DMS 273 (cell line): ENCODE data around the gene FMNL2.
"Not testable (repeated sequence)": the region's sequence is repeated elsewhere in the genome, so short reads cannot be mapped to it uniquely, and the experiment has no call there.

Experiments
- DNase-seq: peaks from one replicate; lab custom pipeline; 2025; ENCODE audit not compliant: unreplicated experiment; lab: John Stamatoyannopoulos, UW

Gene FMNL2

GRCh38 chr2:152372438-152372984 is 37.5 kb downstream of the FMNL2 start:
- DNase-seq: peak; percentile 31

GRCh38 chr2:152375174-152375573 is 40.2 kb downstream of the FMNL2 start:
- no peak for DNase-seq

- no peak for DNase-seq
Measured at GRCh38 chr2:152376385-152376784, 41.4 kb downstream of the FMNL2 start.

GRCh38 chr2:152376968-152377367 is 42.0 kb downstream of the FMNL2 start:
- DNase-seq: no peak

- DNase-seq: no peak
Measured at GRCh38 chr2:152379089-152379488, 44.1 kb downstream of the FMNL2 start.

GRCh38 chr2:152380261-152381055 is 45.5 kb downstream of the FMNL2 start:
- DNase-seq: no peak

GRCh38 chr2:152383702-152384101 is 48.7 kb downstream of the FMNL2 start:
- DNase-seq: no peak

- no peak for DNase-seq
Measured at GRCh38 chr2:152384992-152385391, 50.0 kb downstream of the FMNL2 start.

- peak; percentile 34 for DNase-seq
Measured at GRCh38 chr2:152385650-152386049, 50.7 kb downstream of the FMNL2 start.

- DNase-seq: no peak
Measured at GRCh38 chr2:152386266-152386665, 51.3 kb downstream of the FMNL2 start.

GRCh38 chr2:152387041-152387440 is 52.1 kb downstream of the FMNL2 start:
- DNase-seq: peak; percentile 13

- DNase-seq: not testable (repeated sequence)
Measured at GRCh38 chr2:152388269-152388668, 53.3 kb downstream of the FMNL2 start.

- DNase-seq: no peak
Measured at GRCh38 chr2:152389483-152389882, 54.5 kb downstream of the FMNL2 start.

GRCh38 chr2:152390837-152391236 is 55.9 kb downstream of the FMNL2 start:
- no peak for DNase-seq

- no peak for DNase-seq
Measured at GRCh38 chr2:152391318-152391717, 56.3 kb downstream of the FMNL2 start.

GRCh38 chr2:152393377-152393776 is 58.4 kb downstream of the FMNL2 start:
- no peak for DNase-seq

- no peak for DNase-seq
Measured at GRCh38 chr2:152394326-152394725, 59.4 kb downstream of the FMNL2 start.

GRCh38 chr2:152395103-152395502 is 60.1 kb downstream of the FMNL2 start:
- no peak for DNase-seq

- no peak for DNase-seq
Measured at GRCh38 chr2:152395572-152395971, 60.6 kb downstream of the FMNL2 start.

GRCh38 chr2:152396051-152396511 is 61.1 kb downstream of the FMNL2 start:
- no peak for DNase-seq

- DNase-seq: no peak
Measured at GRCh38 chr2:152396763-152397162, 61.8 kb downstream of the FMNL2 start.

- no peak for DNase-seq
Measured at GRCh38 chr2:152399003-152399402, 64.0 kb downstream of the FMNL2 start.
